ENCODE measurements around the gene SPIRE1. TPM values are rescaled to one million over a fixed set of nuclear protein-coding genes. Genes with fewer than 3 reads are reported as not detected.

SPIRE1 gene
- total RNA-seq, 1 donor from 2014 or later, result 16.9 TPM

GRCh38 chr18:12403601-12404506 lies 254.1 kb downstream of the SPIRE1 start:
- H3K4me3 ChIP-seq, result no peak overlapping the region
- H3K4me1 ChIP-seq, result peaks cover 0 to 4% of the 10 kb centered on the region in 2 donors
- intact Hi-C loops (cut with DNase I), result no loop called here
- TF ChIP-seq, protein P1, sequence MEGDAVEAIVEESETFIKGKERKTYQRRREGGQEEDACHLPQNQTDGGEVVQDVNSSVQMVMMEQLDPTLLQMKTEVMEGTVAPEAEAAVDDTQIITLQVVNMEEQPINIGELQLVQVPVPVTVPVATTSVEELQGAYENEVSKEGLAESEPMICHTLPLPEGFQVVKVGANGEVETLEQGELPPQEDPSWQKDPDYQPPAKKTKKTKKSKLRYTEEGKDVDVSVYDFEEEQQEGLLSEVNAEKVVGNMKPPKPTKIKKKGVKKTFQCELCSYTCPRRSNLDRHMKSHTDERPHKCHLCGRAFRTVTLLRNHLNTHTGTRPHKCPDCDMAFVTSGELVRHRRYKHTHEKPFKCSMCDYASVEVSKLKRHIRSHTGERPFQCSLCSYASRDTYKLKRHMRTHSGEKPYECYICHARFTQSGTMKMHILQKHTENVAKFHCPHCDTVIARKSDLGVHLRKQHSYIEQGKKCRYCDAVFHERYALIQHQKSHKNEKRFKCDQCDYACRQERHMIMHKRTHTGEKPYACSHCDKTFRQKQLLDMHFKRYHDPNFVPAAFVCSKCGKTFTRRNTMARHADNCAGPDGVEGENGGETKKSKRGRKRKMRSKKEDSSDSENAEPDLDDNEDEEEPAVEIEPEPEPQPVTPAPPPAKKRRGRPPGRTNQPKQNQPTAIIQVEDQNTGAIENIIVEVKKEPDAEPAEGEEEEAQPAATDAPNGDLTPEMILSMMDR (IDR thresholded peaks at IDR 0.05), result no peak
- DNase-seq (ENCODE audit: low spot score in 2 of 2), result no peak
- no peaks in the 10 kb centered on the region for H3K9me3 ChIP-seq
- no peaks in the 10 kb centered on the region for H3K27me3 ChIP-seq
- H3K36me3 ChIP-seq, result no peaks in the 10 kb centered on the region
- H3K27ac ChIP-seq, result no peak overlapping the region

GRCh38 chr18:12401881-12402280 lies 256.0 kb downstream of the SPIRE1 start:
- no peak for DNase-seq (ENCODE audit: low spot score in 2 of 2)
- Histone ChIP-seq H3K27me3 (no peaks in the 10 kb centered on the region), H3K27ac (no peak overlapping the region), H3K9me3 (no peaks in the 10 kb centered on the region), H3K4me3 (no peak overlapping the region), H3K36me3 (no peaks in the 10 kb centered on the region), H3K4me1 (no peaks in the 10 kb centered on the region)
- intact Hi-C loops (cut with DNase I), result no loop called here
- TF ChIP-seq, protein P1 (IDR thresholded peaks at IDR 0.05), result no peak

DNA sequence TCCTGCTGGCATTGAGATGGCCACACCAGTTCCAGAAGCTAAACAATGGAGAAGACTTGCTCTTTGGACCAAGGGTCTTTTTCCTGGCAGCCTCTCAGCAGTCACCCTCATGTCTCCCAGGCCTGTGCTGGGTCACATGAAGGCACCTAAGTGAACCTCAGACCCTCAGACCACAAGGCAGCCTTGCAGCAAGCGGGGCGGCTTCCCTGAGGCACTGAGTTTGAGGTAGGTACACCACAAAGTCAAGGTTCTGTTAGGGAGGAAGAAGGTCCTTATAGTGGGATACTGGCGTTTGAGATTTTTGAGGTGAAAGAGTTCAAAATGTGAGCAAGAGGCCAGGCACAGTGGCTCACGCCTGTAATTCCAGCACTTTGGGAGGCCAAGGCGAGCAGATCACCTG lies 258.7 kb downstream of the SPIRE1 start:
- H3K4me3 ChIP-seq, result no peak overlapping the region
- intact Hi-C loops (cut with DNase I), result no loop called here
- no peak for DNase-seq (ENCODE audit: low spot score in 2 of 2)

DNA sequence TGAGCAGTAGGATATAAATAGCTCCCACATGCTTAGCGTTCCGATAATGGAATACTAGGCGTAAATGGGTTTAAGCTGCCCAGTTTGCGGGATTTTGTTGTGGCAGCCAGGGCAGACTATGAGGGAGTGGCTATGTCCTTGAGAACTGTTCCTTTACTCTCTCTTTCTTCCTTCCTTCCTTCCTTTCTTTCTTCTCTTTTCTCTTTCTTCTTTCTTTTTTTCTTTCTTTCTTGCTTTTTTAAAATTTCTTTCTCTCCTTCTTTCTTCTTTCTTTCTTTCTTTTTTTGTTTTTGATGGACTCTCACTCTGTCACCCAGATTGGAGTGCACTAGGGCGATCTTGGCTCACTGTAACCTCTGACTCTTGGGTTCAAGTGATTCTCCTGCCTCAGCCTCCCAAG lies 259.3 kb downstream of the SPIRE1 start:
- TF ChIP-seq, protein P1 (IDR thresholded peaks at IDR 0.05), result no peak
- H3K27ac ChIP-seq, result no peak overlapping the region
- no peak for DNase-seq (ENCODE audit: low spot score in 2 of 2)
- H3K4me1 ChIP-seq, result no peaks in the 10 kb centered on the region
- no peaks in the 10 kb centered on the region for H3K36me3 ChIP-seq
- intact Hi-C loops (cut with DNase I), result no loop called here
- no peaks in the 10 kb centered on the region for H3K9me3 ChIP-seq
- no peaks in the 10 kb centered on the region for H3K27me3 ChIP-seq
- H3K4me3 ChIP-seq, result no peak overlapping the region

More for the DNA sequence above, 258.7 kb downstream of the SPIRE1 start:
- TF ChIP-seq, protein P1 (IDR thresholded peaks at IDR 0.05), result no peak
- Histone ChIP-seq H3K36me3 (no peaks in the 10 kb centered on the region), H3K9me3 (no peaks in the 10 kb centered on the region), H3K4me1 (no peaks in the 10 kb centered on the region), H3K27me3 (no peaks in the 10 kb centered on the region), H3K27ac (no peak overlapping the region)

GRCh38 chr18:12397793-12398192 lies 260.1 kb downstream of the SPIRE1 start:
- H3K36me3 ChIP-seq, result no peaks in the 10 kb centered on the region
- no peak overlapping the region for H3K27ac ChIP-seq
- TF ChIP-seq, protein P1 (IDR thresholded peaks at IDR 0.05), result no peak
- DNase-seq (ENCODE audit: low spot score in 2 of 2), result no peak
- no peaks in the 10 kb centered on the region for H3K27me3 ChIP-seq
- H3K4me3 ChIP-seq, result no peak overlapping the region
- intact Hi-C loops (cut with DNase I), result no loop called here
- H3K9me3 ChIP-seq, result no peaks in the 10 kb centered on the region
- H3K4me1 ChIP-seq, result no peaks in the 10 kb centered on the region

Data from ascending aorta (tissue), 2 donors.